Fibroblast of lung (primary cell): ENCODE results near the gene NR4A2. TPM values are rescaled to one million over a fixed set of nuclear protein-coding genes. Genes with fewer than 3 reads are reported as not detected.

Experiments
- DNase-seq, 2 donors: peaks; one replicate each; pipeline versions ENCODE4 v3.0.0 to v3.0.0-alpha.2; 2010; ENCODE audit warnings: low read depth in 2 of 2
- H2AFZ ChIP-seq: 2 replicates; pipeline ENCODE4 v1.5.1; 2012; ENCODE audit warnings: low read length, control low read depth, inconsistent platforms
- H3K27ac ChIP-seq: 2 replicates; pipeline ENCODE4 v1.5.1; 2011; ENCODE audit warnings: low read length, control low read depth; ENCODE audit not compliant: insufficient read depth
- H3K27me3 ChIP-seq: 2 replicates; pipeline ENCODE4 v1.5.1; 2011; ENCODE audit warnings: mild to moderate bottlenecking, low read length; ENCODE audit not compliant: control insufficient read depth, insufficient read depth
- H3K36me3 ChIP-seq: 2 replicates; pipeline ENCODE4 v1.5.1; 2011; ENCODE audit warnings: low read length; ENCODE audit not compliant: control insufficient read depth, insufficient read depth
- H3K4me1 ChIP-seq: 2 replicates; pipeline ENCODE4 v1.5.1; 2011; ENCODE audit warnings: low read length; ENCODE audit not compliant: control insufficient read depth, insufficient read depth; ENCODE audit errors: extremely low read depth
- H3K4me2 ChIP-seq: 2 replicates; pipeline ENCODE4 v1.5.1; 2011; ENCODE audit warnings: low read length, control low read depth; ENCODE audit not compliant: insufficient read depth; ENCODE audit errors: extremely low read depth
- H3K4me3 ChIP-seq, 4 experiments: fragments of 200-600 bp in 1 of 4; sonication (generic) in 1 of 4; replicated peaks in 1 of 4; 2 replicates each; pipeline ENCODE4 v1.5.1; 2011 to 2016; ENCODE audit warnings: low read length in 4 of 4, low read depth in 3 of 4, mild to moderate bottlenecking in 3 of 4, control low read depth in 2 of 4, inconsistent platforms in 1 of 4, mixed read lengths in 1 of 4; ENCODE audit not compliant: insufficient read depth in 1 of 4; ENCODE audit errors: control extremely low read depth in 1 of 4
- H3K79me2 ChIP-seq: 2 replicates; pipeline ENCODE4 v1.5.1; 2012; ENCODE audit warnings: mild to moderate bottlenecking, low read length, inconsistent platforms; ENCODE audit not compliant: control insufficient read depth, insufficient read depth
- H3K9ac ChIP-seq: 2 replicates; pipeline ENCODE4 v1.5.1; 2011; ENCODE audit warnings: mild to moderate bottlenecking, low read length, control low read depth; ENCODE audit not compliant: insufficient read depth
- H3K9me3 ChIP-seq: 2 replicates; pipeline ENCODE4 v1.5.1; 2012; ENCODE audit warnings: low read depth, low read length; ENCODE audit not compliant: control insufficient read depth, insufficient read depth
- H4K20me1 ChIP-seq: 2 replicates; pipeline ENCODE4 v1.5.1; 2011; ENCODE audit warnings: low read length; ENCODE audit not compliant: control insufficient read depth, insufficient read depth; ENCODE audit errors: extremely low read depth
- EZH2 ChIP-seq: IDR thresholded peaks from 2 replicates; pipeline ENCODE4 v1.5.1; 2012; ENCODE audit warnings: low read length, control low read depth, mild to moderate bottlenecking; ENCODE audit errors: missing control alignments
- polyA plus RNA-seq, 2 donors: library from polyadenylated mRNA; depleted of rRNA in 1 of 2; stranded (reverse) in 1 of 2; unstranded in 1 of 2; fragments of >200 nt; gene quantifications; 2 replicates each; pipeline ENCODE4 v1.2.1, GENCODE V29; 2011 to 2012; ENCODE audit warnings: missing spikeins in 1 of 2
- total RNA-seq: library from RNA; depleted of rRNA; stranded (reverse); fragments of >200 nt; gene quantifications from 2 replicates; pipeline ENCODE4 v1.2.1, GENCODE V29; 2014
- TF ChIP-seq, protein P1 (sequence below), 2 donors: IDR thresholded peaks in 1 of 2; conservative IDR thresholded peaks in 1 of 2; 1 replicate in 1 of 2; 2 replicates in 1 of 2; pipeline ENCODE4 v1.5.1; 2011 to 2012; ENCODE audit warnings: low read length in 2 of 2, control low read depth in 1 of 2, inconsistent platforms in 1 of 2, low read depth in 1 of 2, mild to moderate bottlenecking in 1 of 2

Gene NR4A2
- total and polyA plus RNA-seq, 2 donors (not counting 1 experiment from before 2014, with no cell fraction given): 0.17 to 0.62 TPM

DNA sequence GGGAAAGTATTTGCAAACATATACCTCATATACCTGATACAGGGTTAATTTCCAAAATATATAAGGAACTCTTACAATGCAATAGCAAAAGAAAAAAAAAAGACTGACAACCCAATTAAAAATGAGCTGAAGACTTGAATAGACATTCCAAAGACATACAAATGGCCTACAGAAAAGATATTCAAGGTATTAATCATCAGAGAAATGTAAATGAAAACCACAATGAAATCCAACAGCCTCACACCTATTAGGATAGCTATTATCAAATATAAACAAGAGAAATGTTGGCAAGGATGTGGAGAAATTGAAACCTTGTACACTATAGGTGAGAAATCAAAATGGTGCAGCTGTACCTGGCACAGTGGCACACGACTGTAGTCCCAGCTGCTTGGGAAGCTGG, 25.7 kb downstream of the NR4A2 start:
- H2AFZ ChIP-seq: no peak overlapping the region
- no peak overlapping the region for H3K27ac ChIP-seq
- no peaks in the 10 kb centered on the region for H4K20me1 ChIP-seq
- H3K79me2 ChIP-seq: no peaks in the 10 kb centered on the region
- H3K9me3 ChIP-seq: no peaks in the 10 kb centered on the region
- H3K4me3 ChIP-seq: no peak overlapping the region
- H3K4me1 ChIP-seq: no peaks in the 10 kb centered on the region
- H3K9ac ChIP-seq: no peak overlapping the region
- H3K27me3 ChIP-seq: no peaks in the 10 kb centered on the region
- H3K36me3 ChIP-seq: no peaks in the 10 kb centered on the region
- no peak for TF ChIP-seq EZH2
- TF ChIP-seq, protein P1, sequence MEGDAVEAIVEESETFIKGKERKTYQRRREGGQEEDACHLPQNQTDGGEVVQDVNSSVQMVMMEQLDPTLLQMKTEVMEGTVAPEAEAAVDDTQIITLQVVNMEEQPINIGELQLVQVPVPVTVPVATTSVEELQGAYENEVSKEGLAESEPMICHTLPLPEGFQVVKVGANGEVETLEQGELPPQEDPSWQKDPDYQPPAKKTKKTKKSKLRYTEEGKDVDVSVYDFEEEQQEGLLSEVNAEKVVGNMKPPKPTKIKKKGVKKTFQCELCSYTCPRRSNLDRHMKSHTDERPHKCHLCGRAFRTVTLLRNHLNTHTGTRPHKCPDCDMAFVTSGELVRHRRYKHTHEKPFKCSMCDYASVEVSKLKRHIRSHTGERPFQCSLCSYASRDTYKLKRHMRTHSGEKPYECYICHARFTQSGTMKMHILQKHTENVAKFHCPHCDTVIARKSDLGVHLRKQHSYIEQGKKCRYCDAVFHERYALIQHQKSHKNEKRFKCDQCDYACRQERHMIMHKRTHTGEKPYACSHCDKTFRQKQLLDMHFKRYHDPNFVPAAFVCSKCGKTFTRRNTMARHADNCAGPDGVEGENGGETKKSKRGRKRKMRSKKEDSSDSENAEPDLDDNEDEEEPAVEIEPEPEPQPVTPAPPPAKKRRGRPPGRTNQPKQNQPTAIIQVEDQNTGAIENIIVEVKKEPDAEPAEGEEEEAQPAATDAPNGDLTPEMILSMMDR (conservative IDR thresholded peaks at IDR 0.05 in 1 of 2, IDR thresholded peaks at IDR 0.05 in 1 of 2; ENCODE audit: low read depth in 1 of 2, low read length in 2 of 2): no peak
- no peak overlapping the region for H3K4me2 ChIP-seq
- no peak for DNase-seq

- no peak overlapping the region for H3K4me3 ChIP-seq
Observed at GRCh38 chr2:156305121-156305520, 27.4 kb downstream of the NR4A2 start.

GRCh38 chr2:156300337-156300736, 32.2 kb downstream of the NR4A2 start:
- no peaks in the 10 kb centered on the region for H3K27me3 ChIP-seq
- H3K9me3 ChIP-seq: no peaks in the 10 kb centered on the region
- TF ChIP-seq, protein P1 (conservative IDR thresholded peaks at IDR 0.05 in 1 of 2, IDR thresholded peaks at IDR 0.05 in 1 of 2; ENCODE audit: low read depth in 1 of 2, low read length in 2 of 2): no peak
- TF ChIP-seq EZH2: no peak

More at GRCh38 chr2:156305121-156305520, 27.4 kb downstream of the NR4A2 start:
- Histone ChIP-seq H3K79me2 (no peaks in the 10 kb centered on the region), H3K27me3 (no peaks in the 10 kb centered on the region), H4K20me1 (no peaks in the 10 kb centered on the region), H3K27ac (no peak overlapping the region), H3K36me3 (no peaks in the 10 kb centered on the region), H3K4me2 (no peak overlapping the region), H3K9ac (no peak overlapping the region), H2AFZ (no peak overlapping the region), H3K9me3 (no peaks in the 10 kb centered on the region), H3K4me1 (no peaks in the 10 kb centered on the region)
- no peak for DNase-seq
- TF ChIP-seq EZH2: no peak
- TF ChIP-seq, protein P1 (conservative IDR thresholded peaks at IDR 0.05 in 1 of 2, IDR thresholded peaks at IDR 0.05 in 1 of 2; ENCODE audit: low read depth in 1 of 2, low read length in 2 of 2): no peak

More at GRCh38 chr2:156300337-156300736, 32.2 kb downstream of the NR4A2 start:
- no peaks in the 10 kb centered on the region for H4K20me1 ChIP-seq
- no peak overlapping the region for H3K4me3 ChIP-seq
- no peak overlapping the region for H3K9ac ChIP-seq
- H3K4me2 ChIP-seq: no peak overlapping the region
- H3K27ac ChIP-seq: no peak overlapping the region
- H3K79me2 ChIP-seq: no peaks in the 10 kb centered on the region
- no peaks in the 10 kb centered on the region for H3K4me1 ChIP-seq
- no peak for DNase-seq
- no peaks in the 10 kb centered on the region for H3K36me3 ChIP-seq
- H2AFZ ChIP-seq: no peak overlapping the region
